ENCODE data around the gene HOXC5. TPM values are rescaled to one million over a fixed set of nuclear protein-coding genes. Genes with fewer than 3 reads are reported as not detected.

HOXC5 gene
- polyA plus RNA-seq, 2 of the 4 experiments (the other 2 are of a cell fraction): 0.41 to 0.98 TPM

- FAIRE-seq (no peak), DNase-seq (ENCODE audit: low read depth in 1 of 2, low spot score in 1 of 2) (no peak), ATAC-seq (no peak)
- no peak overlapping the region for H3K4me2 ChIP-seq
- H3K4me3 ChIP-seq: no peak overlapping the region
- 87% methylated on average over 7 of the region's 7 CpGs for WGBS (ENCODE audit: missing lambda C conversion rate)
- no peaks in the 10 kb centered on the region for H3K9me3 ChIP-seq
- TF ChIP-seq ESRRA (IDR thresholded peaks at IDR 0.05; ENCODE audit: borderline replicate concordance, low read length) (no peak), KDM5A (IDR thresholded peaks at IDR 0.05) (no peak), HES2 (IDR thresholded peaks at IDR 0.05) (no peak), BHLHE40 (IDR thresholded peaks at IDR 0.05; ENCODE audit: low read depth, low read length) (no peak), ZFP36 (IDR thresholded peaks at IDR 0.05; ENCODE audit: borderline replicate concordance, partially characterized antibody) (no peak), JUNB (IDR thresholded peaks at IDR 0.05) (no peak), NFE2L2 (conservative IDR thresholded peaks at IDR 0.05; ENCODE audit: low read length) (no peak), MAZ (IDR thresholded peaks at IDR 0.05; ENCODE audit: borderline replicate concordance, low read depth, low read length) (no peak), EHF (CRISPR knock-in tag; IDR thresholded peaks at IDR 0.05) (no peak), CTCF (IDR thresholded peaks at IDR 0.05) (no peak), JUN (IDR thresholded peaks at IDR 0.05) (no peak), EHMT2 (IDR thresholded peaks at IDR 0.05; ENCODE audit: low read depth) (no peak), SREBF2 (IDR thresholded peaks at IDR 0.05) (no peak), HOXA7 (CRISPR knock-in tag; IDR thresholded peaks at IDR 0.05) (no peak)
- TF ChIP-seq, protein P1, sequence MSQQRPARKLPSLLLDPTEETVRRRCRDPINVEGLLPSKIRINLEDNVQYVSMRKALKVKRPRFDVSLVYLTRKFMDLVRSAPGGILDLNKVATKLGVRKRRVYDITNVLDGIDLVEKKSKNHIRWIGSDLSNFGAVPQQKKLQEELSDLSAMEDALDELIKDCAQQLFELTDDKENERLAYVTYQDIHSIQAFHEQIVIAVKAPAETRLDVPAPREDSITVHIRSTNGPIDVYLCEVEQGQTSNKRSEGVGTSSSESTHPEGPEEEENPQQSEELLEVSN (IDR thresholded peaks at IDR 0.05; ENCODE audit: borderline replicate concordance, low read depth): no peak
- TF ChIP-seq, protein P2, sequence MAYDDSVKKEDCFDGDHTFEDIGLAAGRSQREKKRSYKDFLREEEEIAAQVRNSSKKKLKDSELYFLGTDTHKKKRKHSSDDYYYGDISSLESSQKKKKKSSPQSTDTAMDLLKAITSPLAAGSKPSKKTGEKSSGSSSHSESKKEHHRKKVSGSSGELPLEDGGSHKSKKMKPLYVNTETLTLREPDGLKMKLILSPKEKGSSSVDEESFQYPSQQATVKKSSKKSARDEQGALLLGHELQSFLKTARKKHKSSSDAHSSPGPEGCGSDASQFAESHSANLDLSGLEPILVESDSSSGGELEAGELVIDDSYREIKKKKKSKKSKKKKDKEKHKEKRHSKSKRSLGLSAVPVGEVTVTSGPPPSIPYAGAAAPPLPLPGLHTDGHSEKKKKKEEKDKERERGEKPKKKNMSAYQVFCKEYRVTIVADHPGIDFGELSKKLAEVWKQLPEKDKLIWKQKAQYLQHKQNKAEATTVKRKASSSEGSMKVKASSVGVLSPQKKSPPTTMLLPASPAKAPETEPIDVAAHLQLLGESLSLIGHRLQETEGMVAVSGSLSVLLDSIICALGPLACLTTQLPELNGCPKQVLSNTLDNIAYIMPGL (CRISPR knock-in tag; IDR thresholded peaks at IDR 0.05; ENCODE audit: borderline replicate concordance): no peak
- TF ChIP-seq, protein P3, sequence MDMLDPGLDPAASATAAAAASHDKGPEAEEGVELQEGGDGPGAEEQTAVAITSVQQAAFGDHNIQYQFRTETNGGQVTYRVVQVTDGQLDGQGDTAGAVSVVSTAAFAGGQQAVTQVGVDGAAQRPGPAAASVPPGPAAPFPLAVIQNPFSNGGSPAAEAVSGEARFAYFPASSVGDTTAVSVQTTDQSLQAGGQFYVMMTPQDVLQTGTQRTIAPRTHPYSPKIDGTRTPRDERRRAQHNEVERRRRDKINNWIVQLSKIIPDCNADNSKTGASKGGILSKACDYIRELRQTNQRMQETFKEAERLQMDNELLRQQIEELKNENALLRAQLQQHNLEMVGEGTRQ (IDR thresholded peaks at IDR 0.05): no peak
- peaks cover 21% of the 10 kb centered on the region for H3K4me1 ChIP-seq
- CTCF ChIA-PET: interaction anchor here (1.2 to 27.9 kb wide), 7 partner anchors 8 to 287 kb away, joined by 3 to 476 read pairs (median 66); partner anchors contain the start of genes HOXC4 and SMUG1
- H3K27ac ChIP-seq: no peak overlapping the region
- POLR2A ChIA-PET: no interaction called here
Measured at GRCh38 chr12:54030442-54030801, 2.4 kb upstream of the HOXC5 start.

DNA sequence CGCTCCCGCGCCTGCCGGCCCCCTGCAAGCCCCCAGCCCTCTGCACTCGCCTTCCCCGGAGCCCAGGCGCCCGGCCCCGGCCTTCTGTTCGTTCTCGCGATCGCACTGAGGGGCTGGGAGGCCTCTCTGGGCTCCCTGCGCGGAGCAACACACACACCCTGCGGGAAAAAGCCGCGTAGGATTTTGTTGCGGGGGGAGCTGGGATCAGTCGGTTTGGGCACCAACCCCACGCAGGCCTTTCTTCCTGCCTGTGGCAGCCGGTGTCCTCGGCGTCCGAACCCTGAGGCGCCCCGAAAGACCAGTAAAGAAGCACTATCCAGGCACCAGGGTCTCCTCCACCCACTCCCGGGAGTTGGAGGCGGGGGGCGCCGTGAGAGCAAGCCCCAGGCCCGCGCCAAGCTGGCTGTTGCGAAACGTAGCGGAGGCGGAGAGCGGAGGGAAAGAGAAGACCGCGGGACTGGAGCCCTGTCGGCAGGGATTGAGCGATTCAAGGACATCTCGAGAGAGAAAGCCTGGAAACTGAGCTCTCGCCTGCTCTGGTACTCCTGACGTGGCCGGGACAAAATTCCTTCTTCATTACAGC is 1.9 kb upstream of the HOXC5 start:
- ATAC-seq (no peak), FAIRE-seq (no peak), DNase-seq (ENCODE audit: low read depth in 1 of 2, low spot score in 1 of 2) (no peak)
- TF ChIP-seq, protein P2 (CRISPR knock-in tag; IDR thresholded peaks at IDR 0.05; ENCODE audit: borderline replicate concordance): no peak
- TF ChIP-seq CEBPB (IDR thresholded peaks at IDR 0.05): 0 out of 4 replicates have a peak, but pooled peaks of 1 of the 2 experiments have one; percentile 15
- Histone ChIP-seq H3K4me3 (no peak overlapping the region), H3K27ac (no peak overlapping the region), H3K9me3 (no peaks in the 10 kb centered on the region), H3K4me1 (peaks cover 17% of the 10 kb centered on the region), H3K4me2 (no peak overlapping the region)
- 91% methylated on average over 46 of the region's 46 CpGs for WGBS (ENCODE audit: missing lambda C conversion rate)
- POLR2A ChIA-PET: interaction anchor here (0.6 kb wide), 1 partner anchor 158 kb away, joined by 3 read pairs; the partner anchor contains the start of gene SMUG1
- CTCF ChIA-PET: interaction anchor here (0.7 to 27.9 kb wide), 13 partner anchors 8 to 287 kb away, joined by 3 to 476 read pairs (median 8); partner anchors contain the start of genes HOXC4, HOXC8 and SMUG1
